D721Med (cell line): Measurements from ENCODE around the gene DSTN.

Experiments
- DNase-seq: peaks from one replicate; pipeline ENCODE4 v3.0.0; 2011; ENCODE audit warnings: low spot score; ENCODE audit not compliant: insufficient read length
- FAIRE-seq: peaks from 2 replicates; lab custom pipeline; 2011; peaks lifted over from hg19 to GRCh38; lab: Jason Lieb, UNC
- TF ChIP-seq, protein P1 (sequence below): IDR thresholded peaks from 2 replicates; pipeline ENCODE4 v1.5.1; 2012; ENCODE audit warnings: mild to moderate bottlenecking, control low read depth; ENCODE audit not compliant: insufficient read depth; ENCODE audit errors: missing control alignments

DSTN gene

GRCh38 chr20:17611540-17612286, 41.8 kb downstream of the DSTN start:
- DNase-seq, result no peak
- TF ChIP-seq, protein P1, sequence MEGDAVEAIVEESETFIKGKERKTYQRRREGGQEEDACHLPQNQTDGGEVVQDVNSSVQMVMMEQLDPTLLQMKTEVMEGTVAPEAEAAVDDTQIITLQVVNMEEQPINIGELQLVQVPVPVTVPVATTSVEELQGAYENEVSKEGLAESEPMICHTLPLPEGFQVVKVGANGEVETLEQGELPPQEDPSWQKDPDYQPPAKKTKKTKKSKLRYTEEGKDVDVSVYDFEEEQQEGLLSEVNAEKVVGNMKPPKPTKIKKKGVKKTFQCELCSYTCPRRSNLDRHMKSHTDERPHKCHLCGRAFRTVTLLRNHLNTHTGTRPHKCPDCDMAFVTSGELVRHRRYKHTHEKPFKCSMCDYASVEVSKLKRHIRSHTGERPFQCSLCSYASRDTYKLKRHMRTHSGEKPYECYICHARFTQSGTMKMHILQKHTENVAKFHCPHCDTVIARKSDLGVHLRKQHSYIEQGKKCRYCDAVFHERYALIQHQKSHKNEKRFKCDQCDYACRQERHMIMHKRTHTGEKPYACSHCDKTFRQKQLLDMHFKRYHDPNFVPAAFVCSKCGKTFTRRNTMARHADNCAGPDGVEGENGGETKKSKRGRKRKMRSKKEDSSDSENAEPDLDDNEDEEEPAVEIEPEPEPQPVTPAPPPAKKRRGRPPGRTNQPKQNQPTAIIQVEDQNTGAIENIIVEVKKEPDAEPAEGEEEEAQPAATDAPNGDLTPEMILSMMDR, result no peak
- FAIRE-seq, result no peak

GRCh38 chr20:17612287-17612991, 42.6 kb downstream of the DSTN start:
- TF ChIP-seq, protein P1, result no peak
- DNase-seq, result no peak
- FAIRE-seq, result no peak

GRCh38 chr20:17612992-17613327, 43.1 kb downstream of the DSTN start:
- FAIRE-seq (no peak), DNase-seq (no peak)
- TF ChIP-seq, protein P1, result no peak

DNA sequence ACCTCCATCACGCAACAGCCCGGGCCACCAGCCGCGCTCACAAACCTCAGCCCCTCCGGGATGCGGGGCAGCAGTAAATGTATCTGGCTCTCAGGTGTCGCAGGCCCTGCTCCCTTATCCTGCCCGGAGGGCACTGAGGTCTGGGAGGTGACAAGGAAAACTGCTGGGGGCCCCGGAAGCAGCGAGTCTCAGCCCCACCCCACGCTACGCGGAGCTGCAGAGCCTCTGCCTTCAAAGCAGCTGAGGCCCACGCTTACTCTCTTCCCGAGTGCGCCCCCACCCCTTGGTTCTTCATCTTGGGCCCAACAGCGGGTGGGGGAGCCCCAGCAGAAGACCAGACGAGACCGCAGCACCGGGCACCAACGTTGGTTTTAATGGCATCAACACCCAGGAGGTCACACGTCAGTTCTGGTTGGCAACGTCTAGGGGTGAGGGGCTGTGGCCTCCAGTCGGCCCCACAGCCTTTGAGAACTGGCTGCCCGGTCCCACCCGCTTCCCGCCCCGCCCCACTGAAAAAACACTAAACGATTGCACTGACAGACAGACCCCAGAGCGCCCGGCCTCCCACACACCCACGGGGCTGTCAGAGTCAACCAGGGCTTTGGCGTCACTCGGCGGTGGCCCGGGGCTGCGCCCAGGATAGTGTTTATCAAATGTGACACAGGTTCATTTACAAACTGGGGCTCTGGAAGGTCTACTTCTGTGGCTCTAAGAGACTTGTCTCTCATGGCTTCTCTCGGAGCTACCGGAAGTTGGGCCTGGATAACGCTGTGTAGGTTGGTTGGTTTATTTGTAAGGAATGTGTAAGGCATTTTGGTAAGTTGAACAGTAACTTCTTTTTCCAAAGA, 43.7 kb downstream of the DSTN start:
- TF ChIP-seq, protein P1, result no peak
- no peak for FAIRE-seq
- no peak for DNase-seq

GRCh38 chr20:17614176-17614811, 44.4 kb downstream of the DSTN start:
- no peak for FAIRE-seq
- DNase-seq, result no peak
- TF ChIP-seq, protein P1, result no peak

DNA sequence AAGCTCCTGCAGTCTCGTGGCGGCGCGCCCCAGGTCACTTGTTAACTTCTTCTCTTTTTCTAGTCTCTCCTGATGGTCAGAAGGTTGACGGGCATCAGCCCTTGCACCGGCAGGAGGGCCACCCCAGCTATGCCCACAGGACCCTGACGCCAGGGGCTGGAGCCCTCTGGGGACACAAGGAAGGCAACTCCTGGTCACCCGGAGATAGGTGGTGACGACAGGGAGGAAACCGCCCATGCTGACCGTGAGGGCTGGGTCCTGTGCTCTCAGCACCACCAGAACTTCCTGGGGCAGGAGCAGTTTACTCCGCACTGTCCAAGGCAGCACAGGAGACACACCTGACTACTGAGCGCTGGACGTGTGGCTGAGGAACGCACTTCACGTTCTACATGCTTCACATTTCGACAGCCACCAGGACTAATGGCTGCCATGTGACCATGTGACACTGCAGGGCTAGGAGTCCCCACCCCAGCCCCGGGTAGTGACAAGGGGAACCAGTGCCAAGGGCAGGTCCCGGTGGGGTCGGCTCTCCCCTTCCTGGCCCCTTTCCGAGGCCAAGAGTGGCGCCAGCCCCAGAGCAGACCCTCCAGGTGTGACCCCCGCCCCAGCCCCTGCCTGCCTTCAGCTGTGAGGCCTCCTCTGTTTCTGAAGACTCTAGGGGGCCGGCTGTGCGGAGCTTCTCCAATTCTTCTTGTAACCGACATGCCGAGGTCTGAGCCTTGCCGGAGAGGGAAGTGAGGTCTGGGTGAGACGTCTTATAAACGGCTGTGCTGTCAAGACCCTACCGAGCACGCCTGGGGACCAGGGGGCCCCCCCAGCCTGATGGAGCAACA, 45.2 kb downstream of the DSTN start:
- FAIRE-seq, result no peak
- DNase-seq, result no peak
- TF ChIP-seq, protein P1, result no peak
